HEK293 (cell line): ENCODE data around the gene CENPP.
A peak's percentile ranks its signal among the peaks of the same experiment; 100 is the strongest.

Experiments used
- CTCF ChIA-PET: fragments of 350-600 bp; formaldehyde crosslinking; extraction: SDS; loops from one replicate; lab custom pipeline; 2021; ENCODE audit warnings: antibody characterized with exemption; lab: Yijun Ruan, JAX
- POLR2A ChIA-PET: fragments of 300-600 bp; formaldehyde crosslinking; extraction: SDS; loops from one replicate; lab custom pipeline; 2020; ENCODE audit warnings: antibody characterized with exemption, inconsistent platforms; lab: Yijun Ruan, JAX
- H3K27ac ChIP-seq: fragments of 200-500 bp; sonication (Bioruptor generic); 2 replicates; pipeline ENCODE4 v1.5.1; 2014; ENCODE audit warnings: low read depth, low read length, control low read depth, inconsistent platforms; ENCODE audit errors: extremely low read depth
- H3K36me3 ChIP-seq, 2 experiments: fragments of 200-500 bp in 1 of 2; sonication (Bioruptor generic) in 1 of 2; 1 replicate in 1 of 2; 2 replicates in 1 of 2; pipeline ENCODE4 v1.5.1; 2014 to 2017; ENCODE audit warnings: inconsistent platforms in 2 of 2, low read length in 2 of 2; ENCODE audit not compliant: control insufficient read depth in 2 of 2, insufficient read depth in 1 of 2
- H3K4me1 ChIP-seq: fragments of 200-500 bp; sonication (Bioruptor generic); 2 replicates; pipeline ENCODE4 v1.5.1; 2014; ENCODE audit warnings: mild to moderate bottlenecking, low read length, inconsistent platforms; ENCODE audit not compliant: control insufficient read depth, insufficient read depth
- H3K4me3 ChIP-seq: 2 replicates; pipeline ENCODE4 v1.5.1; 2011; ENCODE audit warnings: low read depth, mild to moderate bottlenecking, control low read depth, low read length, moderate library complexity
- H3K9me3 ChIP-seq: fragments of 200-500 bp; sonication (Bioruptor generic); 2 replicates; pipeline ENCODE4 v1.5.1; 2014; ENCODE audit warnings: low read depth, low read length, inconsistent platforms; ENCODE audit not compliant: control insufficient read depth, insufficient read depth
- SALL2 ChIP-seq: fragments of 450-650 bp; formaldehyde crosslinking; IDR thresholded peaks from 2 replicates; pipeline ENCODE4 v1.5.0; 2017; ENCODE audit warnings: missing biosample characterization, mild to moderate bottlenecking, missing genetic modification characterization, borderline replicate concordance
- ZFP37 ChIP-seq: fragments of 450-650 bp; formaldehyde crosslinking; IDR thresholded peaks from 2 replicates; pipeline ENCODE4 v1.5.1; 2016; ENCODE audit warnings: missing biosample characterization, missing genetic modification characterization
- ZNF211 ChIP-seq: fragments of 450-650 bp; formaldehyde crosslinking; IDR thresholded peaks from 2 replicates; pipeline ENCODE4 v1.5.1; 2016; ENCODE audit warnings: low read depth, missing biosample characterization, missing genetic modification characterization
- ZNF324 ChIP-seq: fragments of 450-650 bp; formaldehyde crosslinking; IDR thresholded peaks from 2 replicates; pipeline ENCODE4 v1.5.1; 2016; ENCODE audit warnings: missing biosample characterization, missing genetic modification characterization
- ZNF394 ChIP-seq: fragments of 450-650 bp; formaldehyde crosslinking; IDR thresholded peaks from 2 replicates; pipeline ENCODE4 v1.5.1; 2016; ENCODE audit warnings: missing biosample characterization, missing genetic modification characterization, mild to moderate bottlenecking, moderate library complexity, borderline replicate concordance
- ZNF404 ChIP-seq: fragments of 450-650 bp; formaldehyde crosslinking; IDR thresholded peaks from 2 replicates; pipeline ENCODE4 v1.5.1; 2017; ENCODE audit warnings: missing biosample characterization, missing genetic modification characterization
- ZNF473 ChIP-seq: fragments of 450-650 bp; formaldehyde crosslinking; IDR thresholded peaks from 2 replicates; pipeline ENCODE4 v1.5.1; 2017; ENCODE audit warnings: missing biosample characterization, missing genetic modification characterization
- ZNF664 ChIP-seq: fragments of 450-650 bp; formaldehyde crosslinking; IDR thresholded peaks from 2 replicates; pipeline ENCODE4 v1.5.1; 2016; ENCODE audit warnings: missing biosample characterization, missing genetic modification characterization
- ZNF670 ChIP-seq: fragments of 450-650 bp; formaldehyde crosslinking; IDR thresholded peaks from 2 replicates; pipeline ENCODE4 v1.5.1; 2016; ENCODE audit warnings: missing biosample characterization, missing genetic modification characterization, low read depth
- ZNF707 ChIP-seq: fragments of 450-650 bp; formaldehyde crosslinking; IDR thresholded peaks from 2 replicates; pipeline ENCODE4 v1.5.1; 2016; ENCODE audit warnings: missing biosample characterization, missing genetic modification characterization
- ZNF747 ChIP-seq: fragments of 450-650 bp; formaldehyde crosslinking; IDR thresholded peaks from 2 replicates; pipeline ENCODE4 v1.5.1; 2016; ENCODE audit warnings: missing biosample characterization, missing genetic modification characterization
- ZNF791 ChIP-seq: fragments of 450-650 bp; formaldehyde crosslinking; IDR thresholded peaks from 2 replicates; pipeline ENCODE4 v1.5.1; 2016; ENCODE audit warnings: missing biosample characterization, missing genetic modification characterization
- ZNF837 ChIP-seq: fragments of 450-650 bp; formaldehyde crosslinking; IDR thresholded peaks from 2 replicates; pipeline ENCODE4 v1.5.1; 2016; ENCODE audit warnings: missing biosample characterization, missing genetic modification characterization
- TF ChIP-seq, protein P1 (sequence below): fragments of 450-650 bp; formaldehyde crosslinking; IDR thresholded peaks from 2 replicates; pipeline ENCODE4 v1.5.1; 2016; ENCODE audit warnings: missing biosample characterization, missing genetic modification characterization
- TF ChIP-seq, protein P2 (sequence below): fragments of 450-650 bp; formaldehyde crosslinking; IDR thresholded peaks from 2 replicates; pipeline ENCODE4 v1.5.1; 2016; ENCODE audit warnings: missing biosample characterization, missing genetic modification characterization
- TF ChIP-seq, protein P3 (sequence below): fragments of 450-650 bp; formaldehyde crosslinking; IDR thresholded peaks from 2 replicates; pipeline ENCODE4 v1.5.1; 2016; ENCODE audit warnings: missing biosample characterization, missing genetic modification characterization
- TF ChIP-seq, protein P4 (sequence below): fragments of 450-650 bp; formaldehyde crosslinking; IDR thresholded peaks from 2 replicates; pipeline ENCODE4 v1.5.1; 2016; ENCODE audit warnings: missing biosample characterization, missing genetic modification characterization
- TF ChIP-seq, protein P5 (sequence below): fragments of 450-650 bp; IDR thresholded peaks from 2 replicates; pipeline ENCODE4 v1.5.1; 2018; ENCODE audit warnings: missing biosample characterization, missing genetic modification characterization

CENPP gene

DNA sequence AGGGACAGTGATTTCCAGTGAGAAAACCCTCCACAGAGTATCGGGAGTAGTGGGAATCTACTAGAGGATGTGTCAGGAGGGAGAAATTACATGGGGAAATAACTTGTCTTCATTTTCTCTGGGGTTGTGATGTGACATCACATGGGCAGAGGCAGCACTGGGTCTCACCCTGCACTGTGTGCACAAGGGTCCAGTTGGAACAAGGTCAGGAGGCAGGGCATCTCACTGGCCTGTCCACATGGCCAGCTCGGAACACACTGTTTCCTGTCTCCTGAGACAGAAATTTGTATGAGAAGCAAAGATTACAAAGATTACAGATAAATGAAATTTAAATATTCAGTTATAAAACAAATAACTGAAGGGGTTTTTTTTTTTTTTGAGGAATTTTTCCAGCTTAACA is 272.6 kb downstream of the CENPP start:
- ChIA-PET CTCF (no interaction called here), POLR2A (interaction anchor here (0.7 kb wide), 1 partner anchor 257 kb away, joined by 5 read pairs; no protein-coding TSS in a partner anchor)
- no peak for TF ChIP-seq ZFP37 (tag by site-specific recombination)
- no peak for TF ChIP-seq SALL2
- TF ChIP-seq ZNF670 (tag by site-specific recombination) = no peak
- TF ChIP-seq ZNF664 (tag by site-specific recombination) = no peak
- no peak for TF ChIP-seq ZNF747 (tag by site-specific recombination)
- TF ChIP-seq ZNF837 (tag by site-specific recombination) = no peak
- TF ChIP-seq, protein P1, sequence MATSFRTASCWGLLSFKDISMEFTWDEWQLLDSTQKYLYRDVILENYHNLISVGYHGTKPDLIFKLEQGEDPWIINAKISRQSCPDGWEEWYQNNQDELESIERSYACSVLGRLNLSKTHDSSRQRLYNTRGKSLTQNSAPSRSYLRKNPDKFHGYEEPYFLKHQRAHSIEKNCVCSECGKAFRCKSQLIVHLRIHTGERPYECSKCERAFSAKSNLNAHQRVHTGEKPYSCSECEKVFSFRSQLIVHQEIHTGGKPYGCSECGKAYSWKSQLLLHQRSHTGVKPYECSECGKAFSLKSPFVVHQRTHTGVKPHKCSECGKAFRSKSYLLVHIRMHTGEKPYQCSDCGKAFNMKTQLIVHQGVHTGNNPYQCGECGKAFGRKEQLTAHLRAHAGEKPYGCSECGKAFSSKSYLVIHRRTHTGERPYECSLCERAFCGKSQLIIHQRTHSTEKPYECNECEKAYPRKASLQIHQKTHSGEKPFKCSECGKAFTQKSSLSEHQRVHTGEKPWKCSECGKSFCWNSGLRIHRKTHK (tag by site-specific recombination) = no peak
- TF ChIP-seq, protein P2, sequence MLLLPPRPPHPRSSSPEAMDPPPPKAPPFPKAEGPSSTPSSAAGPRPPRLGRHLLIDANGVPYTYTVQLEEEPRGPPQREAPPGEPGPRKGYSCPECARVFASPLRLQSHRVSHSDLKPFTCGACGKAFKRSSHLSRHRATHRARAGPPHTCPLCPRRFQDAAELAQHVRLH = no peak
- TF ChIP-seq ZNF707 (tag by site-specific recombination) = no peak
- no peak for TF ChIP-seq ZNF324 (tag by site-specific recombination)
- no peak for TF ChIP-seq ZNF473 (tag by site-specific recombination)
- no peak for TF ChIP-seq ZNF394 (tag by site-specific recombination)
- TF ChIP-seq ZNF211 = no peak
- no peak for TF ChIP-seq ZNF404 (tag by site-specific recombination)
- H3K4me3 ChIP-seq = no peak overlapping the region
- no peaks in the 10 kb centered on the region; the same call in 1 of the 2 replicates for H3K4me1 ChIP-seq
- H3K27ac ChIP-seq = no peak overlapping the region
- H3K9me3 ChIP-seq = no peaks in the 10 kb centered on the region
- H3K36me3 ChIP-seq = no peaks in the 10 kb centered on the region

DNA sequence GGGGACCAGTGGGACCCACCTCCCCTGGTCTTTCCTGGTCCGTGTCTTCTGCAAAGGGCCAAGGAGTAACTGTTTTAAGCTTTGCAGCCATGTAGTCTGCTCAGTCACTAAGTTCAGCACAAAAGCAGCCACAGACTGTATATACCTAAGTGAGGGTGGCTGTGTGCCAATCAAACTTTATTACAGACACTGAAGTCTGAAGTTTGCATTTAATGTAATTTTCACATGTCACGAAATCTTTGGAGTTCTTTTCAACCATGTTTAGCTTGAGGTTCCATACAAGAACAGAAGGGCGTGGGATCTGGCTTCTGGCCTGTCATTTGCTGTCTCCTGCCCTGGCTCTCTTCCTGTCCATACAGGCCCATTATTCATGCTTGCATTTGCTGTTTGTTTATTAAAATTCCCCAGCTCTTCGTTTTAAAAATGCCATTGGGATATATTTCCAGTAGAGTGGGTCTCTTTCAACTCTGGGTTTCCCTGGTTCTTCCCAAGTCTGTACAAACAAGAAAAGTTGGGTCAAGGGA is 274.2 kb downstream of the CENPP start:
- POLR2A ChIA-PET = no interaction called here
- TF ChIP-seq, protein P3, sequence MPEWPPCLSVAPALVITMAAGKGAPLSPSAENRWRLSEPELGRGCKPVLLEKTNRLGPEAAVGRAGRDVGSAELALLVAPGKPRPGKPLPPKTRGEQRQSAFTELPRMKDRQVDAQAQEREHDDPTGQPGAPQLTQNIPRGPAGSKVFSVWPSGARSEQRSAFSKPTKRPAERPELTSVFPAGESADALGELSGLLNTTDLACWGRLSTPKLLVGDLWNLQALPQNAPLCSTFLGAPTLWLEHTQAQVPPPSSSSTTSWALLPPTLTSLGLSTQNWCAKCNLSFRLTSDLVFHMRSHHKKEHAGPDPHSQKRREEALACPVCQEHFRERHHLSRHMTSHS (tag by site-specific recombination) = no peak
- TF ChIP-seq, protein P4, sequence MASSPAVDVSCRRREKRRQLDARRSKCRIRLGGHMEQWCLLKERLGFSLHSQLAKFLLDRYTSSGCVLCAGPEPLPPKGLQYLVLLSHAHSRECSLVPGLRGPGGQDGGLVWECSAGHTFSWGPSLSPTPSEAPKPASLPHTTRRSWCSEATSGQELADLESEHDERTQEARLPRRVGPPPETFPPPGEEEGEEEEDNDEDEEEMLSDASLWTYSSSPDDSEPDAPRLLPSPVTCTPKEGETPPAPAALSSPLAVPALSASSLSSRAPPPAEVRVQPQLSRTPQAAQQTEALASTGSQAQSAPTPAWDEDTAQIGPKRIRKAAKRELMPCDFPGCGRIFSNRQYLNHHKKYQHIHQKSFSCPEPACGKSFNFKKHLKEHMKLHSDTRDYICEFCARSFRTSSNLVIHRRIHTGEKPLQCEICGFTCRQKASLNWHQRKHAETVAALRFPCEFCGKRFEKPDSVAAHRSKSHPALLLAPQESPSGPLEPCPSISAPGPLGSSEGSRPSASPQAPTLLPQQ = 0 out of 2 replicates have a peak, but pooled peaks have one; percentile 22
- TF ChIP-seq ZNF791 = no peak
- TF ChIP-seq, protein P5, sequence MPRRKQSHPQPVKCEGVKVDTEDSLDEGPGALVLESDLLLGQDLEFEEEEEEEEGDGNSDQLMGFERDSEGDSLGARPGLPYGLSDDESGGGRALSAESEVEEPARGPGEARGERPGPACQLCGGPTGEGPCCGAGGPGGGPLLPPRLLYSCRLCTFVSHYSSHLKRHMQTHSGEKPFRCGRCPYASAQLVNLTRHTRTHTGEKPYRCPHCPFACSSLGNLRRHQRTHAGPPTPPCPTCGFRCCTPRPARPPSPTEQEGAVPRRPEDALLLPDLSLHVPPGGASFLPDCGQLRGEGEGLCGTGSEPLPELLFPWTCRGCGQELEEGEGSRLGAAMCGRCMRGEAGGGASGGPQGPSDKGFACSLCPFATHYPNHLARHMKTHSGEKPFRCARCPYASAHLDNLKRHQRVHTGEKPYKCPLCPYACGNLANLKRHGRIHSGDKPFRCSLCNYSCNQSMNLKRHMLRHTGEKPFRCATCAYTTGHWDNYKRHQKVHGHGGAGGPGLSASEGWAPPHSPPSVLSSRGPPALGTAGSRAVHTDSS (tag by site-specific recombination) = no peak
- TF ChIP-seq, all 188 proteins: peak for 1
- CTCF ChIA-PET = interaction anchor here (0.6 to 0.7 kb wide), 2 partner anchors 459 to 1411 kb away, joined by 3 read pairs; no protein-coding TSS in a partner anchor
- Histone ChIP-seq H3K9me3 (no peaks in the 10 kb centered on the region), H3K4me3 (no peak overlapping the region), H3K36me3 (no peaks in the 10 kb centered on the region), H3K4me1 (no peaks in the 10 kb centered on the region; the same call in 1 of the 2 replicates), H3K27ac (no peak overlapping the region)
